Mesendoderm (in vitro differentiated cells): Measurements from ENCODE around the gene TAS2R39. TPM values are rescaled to one million over a fixed set of nuclear protein-coding genes. Genes with fewer than 3 reads are reported as not detected.
"Not testable (repeated sequence)": the region's sequence is repeated elsewhere in the genome, so short reads cannot be mapped to it uniquely, and the experiment has no call there.

Experiments used
- DNase-seq: peaks from one replicate; pipeline ENCODE4 v3.0.0; 2013
- H2AK5ac ChIP-seq: 2 replicates; pipeline ENCODE4 v1.6.1; 2013; ENCODE audit warnings: low read length, inconsistent platforms
- H2BK120ac ChIP-seq: 2 replicates; pipeline ENCODE4 v1.6.1; 2013; ENCODE audit warnings: low read depth, mild to moderate bottlenecking, low read length, moderate library complexity, mixed read lengths
- H2BK15ac ChIP-seq: replicated peaks from 2 replicates; pipeline ENCODE4 v1.6.1; 2013; ENCODE audit warnings: low read depth, mild to moderate bottlenecking, moderate library complexity
- H2BK5ac ChIP-seq: 2 replicates; pipeline ENCODE4 v1.6.1; 2013; ENCODE audit warnings: low read length, inconsistent platforms
- H3K18ac ChIP-seq: 2 replicates; pipeline ENCODE4 v1.6.1; 2013; ENCODE audit warnings: mild to moderate bottlenecking, low read length, mixed read lengths
- H3K23ac ChIP-seq: one replicate; pipeline ENCODE4 v1.6.1; 2013; ENCODE audit warnings: low read length
- H3K27ac ChIP-seq: 2 replicates; pipeline ENCODE4 v1.5.1; 2013; ENCODE audit warnings: low read depth, mild to moderate bottlenecking, inconsistent platforms, low read length, moderate library complexity
- H3K27me3 ChIP-seq: 2 replicates; pipeline ENCODE4 v1.6.1; 2013; ENCODE audit warnings: low read length, control low read depth, mild to moderate bottlenecking, inconsistent platforms; ENCODE audit not compliant: insufficient read depth, poor library complexity
- H3K36me3 ChIP-seq: 2 replicates; pipeline ENCODE4 v1.6.1; 2013; ENCODE audit warnings: low read length, inconsistent platforms; ENCODE audit not compliant: control insufficient read depth, insufficient read depth
- H3K4ac ChIP-seq: one replicate; pipeline ENCODE4 v1.6.1; 2013; ENCODE audit warnings: low read depth, mild to moderate bottlenecking, low read length, moderate library complexity
- H3K4me1 ChIP-seq: 2 replicates; pipeline ENCODE4 v1.6.1; 2013; ENCODE audit warnings: low read depth, low read length, inconsistent platforms; ENCODE audit not compliant: control insufficient read depth
- H3K4me2 ChIP-seq: 2 replicates; pipeline ENCODE4 v1.6.1; 2013; ENCODE audit warnings: low read length
- H3K4me3 ChIP-seq: 2 replicates; pipeline ENCODE4 v1.5.1; 2013; ENCODE audit warnings: mild to moderate bottlenecking, low read length
- H3K56ac ChIP-seq: one replicate; pipeline ENCODE4 v1.6.1; 2013; ENCODE audit warnings: low read length
- H3K79me1 ChIP-seq: 2 replicates; pipeline ENCODE4 v1.6.1; 2013; ENCODE audit warnings: low read length, inconsistent platforms
- H3K79me2 ChIP-seq: 2 replicates; pipeline ENCODE4 v1.6.1; 2013; ENCODE audit warnings: mild to moderate bottlenecking, low read length; ENCODE audit not compliant: control insufficient read depth, insufficient read depth
- H3K9ac ChIP-seq: 2 replicates; pipeline ENCODE4 v1.6.1; 2013; ENCODE audit warnings: low read length, inconsistent platforms
- H4K5ac ChIP-seq: one replicate; pipeline ENCODE4 v1.6.1; 2013; ENCODE audit warnings: low read length
- H4K8ac ChIP-seq: one replicate; pipeline ENCODE4 v1.6.1; 2013; ENCODE audit warnings: low read depth, mild to moderate bottlenecking, control low read depth, low read length, moderate library complexity
- WGBS: extraction: QIAGEN DNeasy Blood & Tissue Kit; methylation state at CpG from one replicate; pipeline ENCODE4 v1.1.7; 2013; ENCODE audit warnings: low lambda C conversion rate, missing lambda C conversion rate; ENCODE audit not compliant: insufficient coverage; ENCODE audit errors: extremely low coverage; 5-methylcytosine and 5-hydroxymethylcytosine counted together
- polyA plus RNA-seq, 2 experiments: library from polyadenylated mRNA; stranded (reverse); fragments of 200-250 nt; gene quantifications; one replicate each; pipeline ENCODE4 v1.2.3, GENCODE V29; 2013

TAS2R39 gene
- polyA plus RNA-seq (2013, experiment 1 of 2) = not detected
- polyA plus RNA-seq (2013, experiment 2 of 2) = not detected

DNA sequence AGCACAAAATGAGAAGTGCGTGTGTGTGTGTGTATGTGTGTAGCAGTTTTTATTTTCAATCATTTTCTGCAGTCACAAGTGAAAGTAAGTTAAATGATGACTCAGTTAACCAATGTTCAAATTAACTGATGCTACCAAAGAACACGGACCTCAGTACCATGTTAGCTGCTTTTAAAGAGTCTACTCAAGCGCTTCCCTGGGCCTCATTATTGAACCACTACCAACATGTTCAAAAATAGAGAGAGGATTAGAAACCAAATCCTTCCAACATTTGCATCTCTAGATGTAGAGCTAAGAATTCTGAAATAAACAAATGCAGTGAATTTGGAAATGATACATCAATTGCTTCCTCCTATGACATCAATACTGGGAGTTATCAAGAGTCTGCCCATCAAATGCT lies at the start of gene TAS2R39:
Gene TAS2R39, plus strand, starts transcription at position 396 of the 400 bp plus-strand sequence. Its CDS starts 0 bp downstream, at position 396.
- H3K4ac ChIP-seq = no peak within 1 kb of the TSS
- no peak within 1 kb of the TSS for H2BK15ac ChIP-seq
- no peak within 1 kb of the TSS for H2BK5ac ChIP-seq
- no peaks in the 10 kb centered on the region for H3K79me2 ChIP-seq
- H4K5ac ChIP-seq = no peak within 1 kb of the TSS
- H2AK5ac ChIP-seq = no peak within 1 kb of the TSS
- no peak within 1 kb of the TSS for H3K18ac ChIP-seq
- H3K36me3 ChIP-seq = no peaks in the 10 kb centered on the region
- H2BK120ac ChIP-seq = no peak within 1 kb of the TSS
- no peak within 1 kb of the TSS for H3K4me3 ChIP-seq
- no peaks in the 10 kb centered on the region for H3K4me1 ChIP-seq
- no peak within 1 kb of the TSS for H3K27ac ChIP-seq
- H4K8ac ChIP-seq = no peak within 1 kb of the TSS
- no peak within 1 kb of the TSS for H3K4me2 ChIP-seq
- H3K9ac ChIP-seq = no peak within 1 kb of the TSS
- H3K23ac ChIP-seq = no peak within 1 kb of the TSS
- no peak for DNase-seq
- H3K27me3 ChIP-seq = no peaks in the 10 kb centered on the region
- no peaks in the 10 kb centered on the region for H3K79me1 ChIP-seq
- no CpG with 5 or more reads among the region's 3 CpGs for WGBS
- H3K56ac ChIP-seq = no peak within 1 kb of the TSS

DNA sequence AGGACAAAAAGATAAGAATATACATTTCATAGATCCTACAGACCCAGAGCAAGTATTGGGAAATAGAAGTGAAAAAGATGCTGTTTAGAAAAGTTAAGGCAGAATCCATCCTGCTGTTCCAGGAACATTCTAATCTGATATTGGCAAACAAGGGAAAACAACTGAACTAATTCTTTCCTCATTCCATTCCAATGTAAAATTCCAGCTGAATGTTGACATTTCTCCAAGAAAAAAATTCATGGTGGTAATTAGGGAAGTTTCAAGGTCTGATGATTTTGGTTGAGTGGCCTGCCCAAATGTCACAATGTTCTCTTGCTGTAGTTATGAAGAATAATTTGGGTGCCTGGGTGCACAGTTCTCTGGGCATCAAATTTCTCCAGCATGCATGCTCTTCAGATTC lies 36.1 kb upstream of the TAS2R39 start:
- Histone ChIP-seq H3K4me2 (no peak overlapping the region), H4K8ac (no peak overlapping the region), H3K27ac (no peak overlapping the region), H3K4me1 (no peaks in the 10 kb centered on the region), H3K27me3 (no peaks in the 10 kb centered on the region), H3K79me1 (no peaks in the 10 kb centered on the region), H3K18ac (no peak overlapping the region), H2BK5ac (no peak overlapping the region), H3K79me2 (no peaks in the 10 kb centered on the region), H3K23ac (no peak overlapping the region), H2BK15ac (no peak overlapping the region), H3K4me3 (no peak overlapping the region), H3K56ac (no peak overlapping the region), H2AK5ac (no peak overlapping the region), H4K5ac (no peak overlapping the region), H3K4ac (no peak overlapping the region), H3K9ac (no peak overlapping the region), H2BK120ac (no peak overlapping the region), H3K36me3 (no peaks in the 10 kb centered on the region)
- DNase-seq = no peak

DNA sequence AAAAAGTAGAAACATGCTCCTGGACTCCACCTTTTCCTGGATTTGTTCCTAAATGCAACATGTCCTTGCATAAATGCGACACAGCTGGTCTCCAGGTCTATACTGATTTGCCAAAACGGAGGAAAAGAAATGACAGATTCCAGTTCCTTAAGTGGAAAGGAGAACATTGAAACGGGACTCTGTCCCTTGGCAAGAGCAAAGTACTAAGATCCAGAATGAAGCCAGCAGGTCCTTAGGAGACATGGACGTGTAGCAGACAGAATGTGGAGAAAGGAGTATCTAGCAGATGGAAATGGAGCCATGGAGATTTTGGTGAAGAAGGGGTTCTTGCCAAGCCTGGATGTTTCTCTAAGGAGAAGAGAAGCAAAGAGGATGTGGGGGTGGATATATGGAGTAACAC lies 35.2 kb upstream of the TAS2R39 start:
- Histone ChIP-seq H3K4me2 (no peak overlapping the region), H3K79me1 (no peaks in the 10 kb centered on the region), H3K27me3 (no peaks in the 10 kb centered on the region), H4K8ac (no peak overlapping the region), H3K79me2 (no peaks in the 10 kb centered on the region), H4K5ac (no peak overlapping the region), H2BK120ac (no peak overlapping the region), H2BK5ac (no peak overlapping the region), H3K4me3 (no peak overlapping the region), H3K27ac (no peak overlapping the region), H3K56ac (no peak overlapping the region), H3K4me1 (no peaks in the 10 kb centered on the region), H3K23ac (no peak overlapping the region), H3K18ac (no peak overlapping the region), H2BK15ac (no peak overlapping the region), H2AK5ac (no peak overlapping the region), H3K4ac (no peak overlapping the region), H3K36me3 (no peaks in the 10 kb centered on the region), H3K9ac (no peak overlapping the region)
- no peak for DNase-seq
- no CpG with 5 or more reads among the region's 4 CpGs for WGBS

DNA sequence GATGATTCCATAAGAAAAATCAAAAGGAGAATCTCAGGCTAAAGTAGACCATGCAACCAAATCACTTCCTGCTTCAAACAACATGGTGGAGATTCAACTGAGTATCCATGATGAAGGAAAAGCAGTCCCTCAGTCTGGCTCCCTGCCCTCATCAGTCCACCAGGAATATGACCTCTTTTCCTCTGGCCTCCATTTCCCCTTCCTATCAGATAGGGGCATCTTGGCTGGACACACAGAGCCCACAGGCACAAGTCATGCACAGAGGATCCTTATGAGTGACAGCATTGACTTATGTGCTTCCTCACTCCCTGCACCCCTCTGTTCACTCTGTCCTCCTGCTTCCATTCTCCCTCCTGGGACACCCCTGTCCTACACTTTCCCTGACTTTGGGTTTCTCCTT lies 34.6 kb upstream of the TAS2R39 start:
- DNase-seq = no peak
- H3K36me3 ChIP-seq = no peaks in the 10 kb centered on the region
- H3K9ac ChIP-seq = no peak overlapping the region
- no peak overlapping the region for H2AK5ac ChIP-seq
- no peak overlapping the region for H4K8ac ChIP-seq
- no peak overlapping the region for H2BK15ac ChIP-seq
- no peaks in the 10 kb centered on the region for H3K79me2 ChIP-seq
- H3K4me2 ChIP-seq = no peak overlapping the region
- no peak overlapping the region for H2BK120ac ChIP-seq
- H3K4ac ChIP-seq = no peak overlapping the region
- H3K27me3 ChIP-seq = no peaks in the 10 kb centered on the region
- no peak overlapping the region for H3K27ac ChIP-seq
- H3K4me3 ChIP-seq = no peak overlapping the region
- H3K18ac ChIP-seq = no peak overlapping the region
- no peak overlapping the region for H3K56ac ChIP-seq
- no peak overlapping the region for H4K5ac ChIP-seq
- no peaks in the 10 kb centered on the region for H3K4me1 ChIP-seq
- H3K79me1 ChIP-seq = no peaks in the 10 kb centered on the region
- H3K23ac ChIP-seq = no peak overlapping the region
- no peak overlapping the region for H2BK5ac ChIP-seq

DNA sequence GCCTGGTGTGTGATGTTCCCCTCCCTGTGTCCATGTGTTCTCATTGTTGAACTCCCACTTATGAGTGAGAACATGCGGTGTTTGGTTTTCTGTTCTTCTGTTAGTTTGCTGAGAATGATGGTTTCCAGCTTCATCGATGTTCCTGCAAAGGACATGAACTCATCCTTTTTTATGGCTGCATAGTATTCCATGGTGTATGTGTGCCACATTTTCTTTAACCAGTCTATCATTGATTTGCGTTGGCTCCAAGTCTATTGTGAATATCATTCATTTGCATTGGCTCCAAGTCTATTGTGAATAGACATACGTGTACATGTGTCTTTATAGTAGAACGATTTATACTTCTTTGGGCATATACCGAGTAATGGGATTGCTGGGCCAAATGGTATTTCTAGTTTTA lies 32.5 kb upstream of the TAS2R39 start:
- WGBS = no CpG with 5 or more reads among the region's 6 CpGs

DNA sequence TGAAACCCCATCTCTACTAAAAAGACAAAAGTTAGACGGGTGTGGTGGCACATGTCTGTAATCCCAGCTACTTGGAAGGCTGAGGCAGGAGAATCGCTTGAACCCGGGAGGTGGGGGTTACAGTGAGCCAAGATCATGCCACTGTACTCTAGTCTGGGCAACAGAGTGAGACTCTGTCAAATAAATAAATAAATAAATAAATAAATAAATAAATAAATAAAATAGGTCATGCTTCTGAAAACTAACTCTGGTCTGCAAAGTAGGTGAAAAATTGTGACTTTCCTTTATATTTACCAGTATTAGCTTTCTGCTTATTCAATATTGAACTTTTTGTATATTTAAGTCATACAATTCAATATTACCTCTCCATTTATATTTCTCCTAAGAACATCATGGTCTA lies 24.6 kb upstream of the TAS2R39 start:
- not testable (repeated sequence) for H3K27me3 ChIP-seq, H2BK120ac ChIP-seq, H3K4me2 ChIP-seq, H3K4me1 ChIP-seq, H3K18ac ChIP-seq, H3K23ac ChIP-seq, H3K79me1 ChIP-seq, H3K27ac ChIP-seq, H3K56ac ChIP-seq, H2AK5ac ChIP-seq, H3K4ac ChIP-seq, H4K8ac ChIP-seq, DNase-seq, H3K9ac ChIP-seq, H3K4me3 ChIP-seq, H3K79me2 ChIP-seq, H3K36me3 ChIP-seq, H4K5ac ChIP-seq, H2BK15ac ChIP-seq, H2BK5ac ChIP-seq
- WGBS = no CpG with 5 or more reads among the region's 3 CpGs

More for the DNA sequence above, 32.5 kb upstream of the TAS2R39 start:
- H3K4me3 ChIP-seq, H3K56ac ChIP-seq, H4K5ac ChIP-seq, H3K79me1 ChIP-seq, H3K36me3 ChIP-seq, DNase-seq, H2BK120ac ChIP-seq, H4K8ac ChIP-seq, H2AK5ac ChIP-seq, H3K9ac ChIP-seq, H3K4ac ChIP-seq, H3K4me2 ChIP-seq, H3K27ac ChIP-seq, H3K79me2 ChIP-seq, H3K18ac ChIP-seq, H2BK15ac ChIP-seq, H2BK5ac ChIP-seq, H3K27me3 ChIP-seq, H3K4me1 ChIP-seq, H3K23ac ChIP-seq: not testable (repeated sequence)
